Chondrocyte (in vitro differentiated cells): ENCODE data around the gene EIF4G3. TPM values are rescaled to one million over a fixed set of nuclear protein-coding genes. Genes with fewer than 3 reads are reported as not detected.

Experiments
- DNase-seq: peaks from one replicate; pipeline ENCODE4 v3.0.0; 2021; ENCODE audit warnings: mixed read lengths, low spot score
- H3K27ac Mint-ChIP-seq: one replicate; pipeline ENCODE4 v1.8.0; 2021; ENCODE audit warnings: mild to moderate bottlenecking, moderate library complexity, mixed read lengths; ENCODE audit not compliant: unreplicated experiment
- H3K27me3 Mint-ChIP-seq: 2 replicates; pipeline ENCODE4 v1.8.0; 2021; ENCODE audit warnings: low read depth, mixed read lengths
- H3K36me3 Mint-ChIP-seq: 2 replicates; pipeline ENCODE4 v1.8.0; 2021; ENCODE audit warnings: low read depth, mixed read lengths
- H3K4me1 Mint-ChIP-seq: 2 replicates; pipeline ENCODE4 v1.8.0; 2021; ENCODE audit warnings: low read depth, mild to moderate bottlenecking, mixed read lengths
- H3K4me3 Mint-ChIP-seq: one replicate; pipeline ENCODE4 v1.8.0; 2021; ENCODE audit warnings: mild to moderate bottlenecking, moderate library complexity, mixed read lengths; ENCODE audit not compliant: unreplicated experiment
- H3K9me3 Mint-ChIP-seq: 2 replicates; pipeline ENCODE4 v1.8.0; 2021; ENCODE audit warnings: low read depth, mixed read lengths
- CTCF ChIP-seq: fragments of 200-600 bp; sonication (generic); IDR thresholded peaks from 2 replicates; pipeline ENCODE4 v1.5.0; 2021; ENCODE audit warnings: antibody characterized with exemption, mild to moderate bottlenecking, moderate library complexity
- total RNA-seq: library from RNA; stranded (reverse); gene quantifications from 3 replicates; pipeline ENCODE4 v1.2.1, GENCODE V29; 2021

Gene EIF4G3
- total RNA-seq, 1 donor from 2014 or later = 56.6 TPM

DNA sequence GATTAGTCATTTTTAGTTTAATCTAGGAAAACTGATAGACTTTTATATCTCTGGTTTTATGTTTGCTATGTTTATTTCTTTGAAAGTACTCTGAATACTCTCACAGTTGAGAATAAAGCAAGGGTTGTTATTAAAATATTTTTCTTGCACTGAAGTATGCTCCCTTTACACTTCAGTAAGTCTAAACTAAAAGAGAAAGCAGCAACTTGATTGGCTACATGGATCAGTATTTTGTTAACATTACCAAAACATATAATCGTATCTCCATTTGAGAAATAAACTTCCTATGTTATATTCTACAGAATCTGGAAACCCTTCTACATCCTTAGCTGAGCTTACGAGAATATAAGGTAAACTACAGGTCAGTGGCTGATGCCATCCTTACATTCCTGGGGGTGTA lies 240.1 kb downstream of the EIF4G3 start:
- H3K9me3 Mint-ChIP-seq = no peaks in the 10 kb centered on the region
- peaks cover 34% of the 10 kb centered on the region for H3K4me1 Mint-ChIP-seq
- no peak for DNase-seq
- H3K36me3 Mint-ChIP-seq = peaks cover 20% of the 10 kb centered on the region
- no peaks in the 10 kb centered on the region for H3K27me3 Mint-ChIP-seq
- no peak overlapping the region for H3K27ac Mint-ChIP-seq
- TF ChIP-seq CTCF = no peak
- H3K4me3 Mint-ChIP-seq = no peak overlapping the region

- TF ChIP-seq CTCF = no peak
- no peak overlapping the region for H3K27ac Mint-ChIP-seq
- H3K27me3 Mint-ChIP-seq = no peaks in the 10 kb centered on the region
- H3K36me3 Mint-ChIP-seq = peaks cover 16% of the 10 kb centered on the region
- DNase-seq = no peak
- H3K9me3 Mint-ChIP-seq = no peaks in the 10 kb centered on the region
- no peak overlapping the region for H3K4me3 Mint-ChIP-seq
- H3K4me1 Mint-ChIP-seq = peaks cover 34% of the 10 kb centered on the region
Observed at GRCh38 chr1:20936216-20936615, 240.5 kb downstream of the EIF4G3 start.

- no peak for TF ChIP-seq CTCF
- no peak for DNase-seq
- H3K9me3 Mint-ChIP-seq = no peaks in the 10 kb centered on the region
- no peak overlapping the region for H3K27ac Mint-ChIP-seq
- no peaks in the 10 kb centered on the region for H3K27me3 Mint-ChIP-seq
- no peak overlapping the region for H3K4me3 Mint-ChIP-seq
- H3K4me1 Mint-ChIP-seq = peaks cover 34% of the 10 kb centered on the region
- peaks cover 15% of the 10 kb centered on the region for H3K36me3 Mint-ChIP-seq
Observed at GRCh38 chr1:20935717-20936116, 241.0 kb downstream of the EIF4G3 start.

- H3K27me3 Mint-ChIP-seq = no peaks in the 10 kb centered on the region
- DNase-seq = no peak
Observed at GRCh38 chr1:20932437-20932977, 244.2 kb downstream of the EIF4G3 start.

GRCh38 chr1:20931930-20932436 lies 244.7 kb downstream of the EIF4G3 start:
- Mint-ChIP-seq H3K4me3 (no peak overlapping the region), H3K36me3 (peaks cover 22% of the 10 kb centered on the region), H3K4me1 (peaks cover 26% of the 10 kb centered on the region), H3K27ac (no peak overlapping the region), H3K27me3 (no peaks in the 10 kb centered on the region), H3K9me3 (no peaks in the 10 kb centered on the region)
- no peak for DNase-seq
- no peak for TF ChIP-seq CTCF

More at GRCh38 chr1:20932437-20932977, 244.2 kb downstream of the EIF4G3 start:
- Mint-ChIP-seq H3K9me3 (no peaks in the 10 kb centered on the region), H3K4me1 (peaks cover 32% of the 10 kb centered on the region), H3K4me3 (no peak overlapping the region), H3K36me3 (peaks cover 20% of the 10 kb centered on the region), H3K27ac (no peak overlapping the region)
- no peak for TF ChIP-seq CTCF
